ENCODE results near the gene RNF17.

Gene RNF17

GRCh38 chr13:24747248-24748060 lies 16.5 kb upstream of the RNF17 start:
- no peak for TF ChIP-seq RAD21 (IDR thresholded peaks at IDR 0.05; ENCODE audit: low read depth)
- peak; percentile 77 for TF ChIP-seq MAX (IDR thresholded peaks at IDR 0.05)
- no peak for TF ChIP-seq ZBTB7A (IDR thresholded peaks at IDR 0.05; ENCODE audit: low read depth)
- no peak for TF ChIP-seq TAF1 (IDR thresholded peaks at IDR 0.05; ENCODE audit: low read depth)
- TF ChIP-seq EGR1 (IDR thresholded peaks at IDR 0.05), result no peak
- TF ChIP-seq CEBPB (IDR thresholded peaks at IDR 0.05), result no peak

- TF ChIP-seq, protein P1, sequence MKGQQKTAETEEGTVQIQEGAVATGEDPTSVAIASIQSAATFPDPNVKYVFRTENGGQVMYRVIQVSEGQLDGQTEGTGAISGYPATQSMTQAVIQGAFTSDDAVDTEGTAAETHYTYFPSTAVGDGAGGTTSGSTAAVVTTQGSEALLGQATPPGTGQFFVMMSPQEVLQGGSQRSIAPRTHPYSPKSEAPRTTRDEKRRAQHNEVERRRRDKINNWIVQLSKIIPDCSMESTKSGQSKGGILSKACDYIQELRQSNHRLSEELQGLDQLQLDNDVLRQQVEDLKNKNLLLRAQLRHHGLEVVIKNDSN (IDR thresholded peaks at IDR 0.05), result no peak
- TF ChIP-seq MAX (IDR thresholded peaks at IDR 0.05), result no peak
- TF ChIP-seq EGR1 (IDR thresholded peaks at IDR 0.05), result no peak
- TF ChIP-seq TAF1 (IDR thresholded peaks at IDR 0.05; ENCODE audit: low read depth), result no peak
- TF ChIP-seq ZBTB7A (IDR thresholded peaks at IDR 0.05; ENCODE audit: low read depth), result no peak
- no peak for TF ChIP-seq TEAD4 (IDR thresholded peaks at IDR 0.05)
- no peak for TF ChIP-seq YY1 (IDR thresholded peaks at IDR 0.05; ENCODE audit: low read depth)
- no peak for TF ChIP-seq TCF12 (IDR thresholded peaks at IDR 0.05; ENCODE audit: low read depth)
- no peak for TF ChIP-seq RAD21 (IDR thresholded peaks at IDR 0.05; ENCODE audit: low read depth)
- no peak for TF ChIP-seq CEBPB (IDR thresholded peaks at IDR 0.05)
- TF ChIP-seq, protein P2, sequence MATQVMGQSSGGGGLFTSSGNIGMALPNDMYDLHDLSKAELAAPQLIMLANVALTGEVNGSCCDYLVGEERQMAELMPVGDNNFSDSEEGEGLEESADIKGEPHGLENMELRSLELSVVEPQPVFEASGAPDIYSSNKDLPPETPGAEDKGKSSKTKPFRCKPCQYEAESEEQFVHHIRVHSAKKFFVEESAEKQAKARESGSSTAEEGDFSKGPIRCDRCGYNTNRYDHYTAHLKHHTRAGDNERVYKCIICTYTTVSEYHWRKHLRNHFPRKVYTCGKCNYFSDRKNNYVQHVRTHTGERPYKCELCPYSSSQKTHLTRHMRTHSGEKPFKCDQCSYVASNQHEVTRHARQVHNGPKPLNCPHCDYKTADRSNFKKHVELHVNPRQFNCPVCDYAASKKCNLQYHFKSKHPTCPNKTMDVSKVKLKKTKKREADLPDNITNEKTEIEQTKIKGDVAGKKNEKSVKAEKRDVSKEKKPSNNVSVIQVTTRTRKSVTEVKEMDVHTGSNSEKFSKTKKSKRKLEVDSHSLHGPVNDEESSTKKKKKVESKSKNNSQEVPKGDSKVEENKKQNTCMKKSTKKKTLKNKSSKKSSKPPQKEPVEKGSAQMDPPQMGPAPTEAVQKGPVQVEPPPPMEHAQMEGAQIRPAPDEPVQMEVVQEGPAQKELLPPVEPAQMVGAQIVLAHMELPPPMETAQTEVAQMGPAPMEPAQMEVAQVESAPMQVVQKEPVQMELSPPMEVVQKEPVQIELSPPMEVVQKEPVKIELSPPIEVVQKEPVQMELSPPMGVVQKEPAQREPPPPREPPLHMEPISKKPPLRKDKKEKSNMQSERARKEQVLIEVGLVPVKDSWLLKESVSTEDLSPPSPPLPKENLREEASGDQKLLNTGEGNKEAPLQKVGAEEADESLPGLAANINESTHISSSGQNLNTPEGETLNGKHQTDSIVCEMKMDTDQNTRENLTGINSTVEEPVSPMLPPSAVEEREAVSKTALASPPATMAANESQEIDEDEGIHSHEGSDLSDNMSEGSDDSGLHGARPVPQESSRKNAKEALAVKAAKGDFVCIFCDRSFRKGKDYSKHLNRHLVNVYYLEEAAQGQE (IDR thresholded peaks at IDR 0.05; ENCODE audit: low read depth), result no peak
- no peak for TF ChIP-seq EP300 (IDR thresholded peaks at IDR 0.05; ENCODE audit: borderline replicate concordance)
- TF ChIP-seq FOXM1 (IDR thresholded peaks at IDR 0.05; ENCODE audit: borderline replicate concordance, low read depth), result no peak
- no peak for TF ChIP-seq CREB1 (IDR thresholded peaks at IDR 0.05; ENCODE audit: low read depth)
- no peak for TF ChIP-seq NFIC (IDR thresholded peaks at IDR 0.05)
Observed at GRCh38 chr13:24748061-24748400, 15.9 kb upstream of the RNF17 start.

GRCh38 chr13:24759197-24759596 lies 4.8 kb upstream of the RNF17 start:
- TF ChIP-seq, protein P1 (IDR thresholded peaks at IDR 0.05), result no peak
- TF ChIP-seq EP300 (IDR thresholded peaks at IDR 0.05; ENCODE audit: borderline replicate concordance) (no peak), MAX (IDR thresholded peaks at IDR 0.05) (no peak)

DNA sequence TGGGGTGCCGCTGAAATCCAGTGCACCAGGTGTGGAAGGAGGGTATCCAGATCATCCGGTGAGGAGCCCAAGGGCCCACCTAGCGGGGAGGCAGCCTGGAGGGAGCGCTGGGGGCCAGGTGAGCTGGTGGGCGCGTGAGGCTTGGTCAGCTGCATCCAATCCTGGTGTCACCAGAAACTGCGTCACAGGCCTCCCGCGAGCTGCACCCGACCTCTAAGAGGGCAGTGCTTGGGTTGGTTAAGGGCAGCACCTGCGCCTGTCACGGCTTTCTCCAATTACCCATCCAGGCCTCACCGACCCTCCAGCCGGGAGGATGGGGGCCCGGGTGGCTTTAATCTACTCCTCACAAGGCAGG lies 284 bp downstream of the RNF17 start:
- TF ChIP-seq TAF1 (IDR thresholded peaks at IDR 0.05; ENCODE audit: low read depth) (no peak), NFIC (IDR thresholded peaks at IDR 0.05) (no peak), CREB1 (IDR thresholded peaks at IDR 0.05; ENCODE audit: low read depth) (no peak), RAD21 (IDR thresholded peaks at IDR 0.05; ENCODE audit: low read depth) (no peak), TEAD4 (IDR thresholded peaks at IDR 0.05) (no peak), CEBPB (IDR thresholded peaks at IDR 0.05) (no peak), FOXM1 (IDR thresholded peaks at IDR 0.05; ENCODE audit: borderline replicate concordance, low read depth) (no peak), YY1 (IDR thresholded peaks at IDR 0.05; ENCODE audit: low read depth) (no peak), MAX (IDR thresholded peaks at IDR 0.05) (no peak), TCF12 (IDR thresholded peaks at IDR 0.05; ENCODE audit: low read depth) (no peak), ZBTB7A (IDR thresholded peaks at IDR 0.05; ENCODE audit: low read depth) (no peak), EGR1 (IDR thresholded peaks at IDR 0.05) (no peak), EP300 (IDR thresholded peaks at IDR 0.05; ENCODE audit: borderline replicate concordance) (no peak)
- TF ChIP-seq, protein P1 (IDR thresholded peaks at IDR 0.05), result no peak
- TF ChIP-seq, protein P2 (IDR thresholded peaks at IDR 0.05; ENCODE audit: low read depth), result no peak

DNA sequence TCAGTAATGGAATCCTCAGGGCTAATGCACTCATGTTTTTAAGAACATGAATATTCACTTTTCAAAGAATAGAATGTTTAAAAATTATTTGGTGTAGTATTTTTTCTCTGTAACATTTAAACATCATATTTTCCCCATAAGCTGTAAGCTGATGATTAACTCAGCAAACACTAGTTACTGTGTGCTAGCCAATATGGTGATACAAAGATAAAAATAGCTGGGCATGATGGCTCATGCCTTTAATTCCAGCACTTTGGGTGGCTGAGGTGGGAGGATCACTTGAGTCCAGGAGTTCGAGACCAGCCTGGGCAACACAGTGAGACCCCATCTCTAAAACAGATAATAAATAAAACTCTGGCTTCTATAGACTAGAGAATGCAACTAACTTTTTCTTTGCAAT lies 13.2 kb downstream of the RNF17 start:
- TF ChIP-seq CEBPB (IDR thresholded peaks at IDR 0.05) (no peak), NFIC (IDR thresholded peaks at IDR 0.05) (no peak), TAF1 (IDR thresholded peaks at IDR 0.05; ENCODE audit: low read depth) (no peak), CREB1 (IDR thresholded peaks at IDR 0.05; ENCODE audit: low read depth) (no peak), EGR1 (IDR thresholded peaks at IDR 0.05) (no peak), MAX (IDR thresholded peaks at IDR 0.05) (no peak)
- TF ChIP-seq, protein P1 (IDR thresholded peaks at IDR 0.05), result no peak
- TF ChIP-seq, protein P2 (IDR thresholded peaks at IDR 0.05; ENCODE audit: low read depth), result no peak

Data from Ishikawa (cell line).